Nucleus accumbens (tissue), 56 donors: Measurements from ENCODE around the gene OBSCN.

Experiments used
- DNase-seq, 56 donors: peaks; one replicate each; lab custom pipeline; 2025; lab: John Stamatoyannopoulos, UW

The OBSCN gene

DNA sequence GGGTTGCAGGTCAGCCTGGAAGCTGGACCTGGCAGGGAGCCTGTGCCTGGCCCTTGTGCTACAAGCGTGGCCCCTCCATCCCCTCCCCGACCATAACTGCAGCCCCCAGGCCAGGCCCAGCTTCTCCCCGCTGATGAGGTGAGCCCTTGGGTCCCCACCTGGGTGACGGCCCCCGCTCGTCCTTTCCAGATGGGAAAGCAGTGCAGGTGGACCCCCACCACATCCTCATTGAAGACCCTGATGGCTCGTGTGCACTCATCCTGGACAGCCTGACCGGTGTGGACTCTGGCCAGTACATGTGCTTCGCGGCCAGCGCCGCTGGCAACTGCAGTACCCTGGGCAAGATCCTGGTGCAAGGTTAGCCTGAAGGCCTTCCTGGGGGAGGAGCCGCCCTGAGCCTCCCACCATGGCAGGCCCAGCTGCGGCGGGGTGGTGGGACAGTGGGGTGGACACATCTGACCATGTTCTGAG lies 141.9 kb downstream of the OBSCN start:
- DNase-seq: no peak

DNA sequence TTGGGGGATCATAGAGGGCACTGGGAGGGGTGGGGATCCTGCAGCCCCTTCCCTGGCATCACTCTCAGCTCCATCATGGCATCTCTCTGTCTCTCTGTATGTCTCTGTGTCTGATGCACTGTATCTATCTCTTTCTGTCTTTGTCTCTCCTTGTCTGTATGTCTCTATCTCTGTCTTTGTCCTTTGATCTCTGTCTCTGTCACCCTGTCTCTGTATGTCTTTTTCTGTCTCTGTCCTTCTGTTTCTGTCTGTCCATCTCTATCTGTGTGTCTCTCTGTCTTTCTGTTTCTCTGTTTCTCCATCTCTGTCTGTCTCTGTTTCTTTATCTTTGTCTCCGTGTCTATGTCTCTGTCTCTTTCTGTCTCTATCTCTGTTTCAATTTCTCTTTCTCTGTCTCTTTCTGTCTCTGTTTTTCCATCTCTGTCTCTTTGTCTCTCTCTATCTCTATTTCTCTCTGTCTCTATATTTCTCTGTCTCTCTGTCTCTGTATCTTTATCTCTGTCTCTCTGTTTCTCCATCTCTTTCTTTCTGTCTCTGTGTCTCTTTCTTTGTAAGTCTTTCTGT lies 142.4 kb downstream of the OBSCN start:
- DNase-seq: no peak

DNA sequence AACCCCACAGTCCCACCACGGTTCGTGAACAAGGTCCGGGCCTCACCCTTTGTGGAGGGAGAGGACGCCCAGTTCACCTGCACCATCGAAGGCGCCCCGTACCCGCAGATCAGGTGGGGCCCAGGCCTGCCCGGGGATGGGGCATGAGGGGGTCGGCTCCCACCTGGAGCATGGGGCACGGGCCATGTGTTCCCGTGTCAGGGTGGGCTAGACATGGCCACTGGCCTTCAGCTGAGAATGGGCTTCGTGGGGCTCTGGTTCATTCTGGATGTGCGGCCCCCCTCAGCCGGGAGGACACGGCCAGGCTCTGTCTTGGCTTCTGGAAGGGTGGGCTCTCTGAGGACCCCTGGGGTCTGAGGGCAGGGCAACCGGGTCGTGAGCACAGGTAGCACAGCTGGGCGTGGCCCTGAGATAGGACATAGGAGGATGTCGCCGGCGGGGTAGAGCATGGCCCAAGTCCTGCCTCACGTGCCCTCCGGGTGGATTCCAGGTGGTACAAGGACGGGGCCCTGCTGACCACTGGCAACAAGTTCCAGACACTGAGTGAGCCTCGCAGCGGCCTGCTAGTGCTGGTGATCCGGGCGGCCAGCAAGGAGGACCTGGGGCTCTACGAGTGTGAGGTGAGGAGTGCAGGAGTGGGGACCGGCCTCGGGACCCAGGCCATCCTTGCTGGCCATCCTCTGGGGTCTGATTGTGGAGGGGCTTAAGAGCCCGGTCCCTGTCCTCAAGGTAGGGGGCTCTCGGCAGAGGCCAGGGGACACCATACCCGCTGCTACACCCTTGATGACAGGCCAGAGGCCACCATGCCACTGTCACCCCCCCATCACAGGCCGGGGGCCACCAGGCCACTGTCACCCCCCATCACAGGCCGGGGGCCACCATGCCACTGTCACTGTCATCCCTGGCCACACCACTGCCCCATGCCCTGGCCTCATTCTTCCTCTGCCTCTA lies 143.3 kb downstream of the OBSCN start:
- no peak for DNase-seq

DNA sequence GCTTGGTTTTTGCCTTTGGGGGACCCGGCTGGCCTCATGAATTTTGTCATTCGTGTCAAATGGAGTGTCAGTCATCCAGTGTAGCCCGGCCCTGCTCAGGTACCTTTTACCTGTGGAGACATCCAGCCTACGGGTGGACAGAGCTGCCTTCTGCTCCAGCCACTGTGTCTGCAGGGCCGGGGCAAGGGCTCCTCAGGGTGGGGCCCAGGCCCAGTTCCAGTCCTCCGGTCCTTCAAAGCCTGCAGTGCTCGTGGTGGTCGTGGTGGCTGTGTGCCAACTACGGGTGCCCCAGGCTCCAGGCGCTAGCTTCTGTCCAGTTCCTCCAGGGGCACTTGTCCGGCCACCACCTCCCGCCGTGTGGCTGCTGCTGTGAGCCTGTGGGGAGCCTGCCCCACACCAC lies 144.0 kb downstream of the OBSCN start:
- no peak for DNase-seq

DNA sequence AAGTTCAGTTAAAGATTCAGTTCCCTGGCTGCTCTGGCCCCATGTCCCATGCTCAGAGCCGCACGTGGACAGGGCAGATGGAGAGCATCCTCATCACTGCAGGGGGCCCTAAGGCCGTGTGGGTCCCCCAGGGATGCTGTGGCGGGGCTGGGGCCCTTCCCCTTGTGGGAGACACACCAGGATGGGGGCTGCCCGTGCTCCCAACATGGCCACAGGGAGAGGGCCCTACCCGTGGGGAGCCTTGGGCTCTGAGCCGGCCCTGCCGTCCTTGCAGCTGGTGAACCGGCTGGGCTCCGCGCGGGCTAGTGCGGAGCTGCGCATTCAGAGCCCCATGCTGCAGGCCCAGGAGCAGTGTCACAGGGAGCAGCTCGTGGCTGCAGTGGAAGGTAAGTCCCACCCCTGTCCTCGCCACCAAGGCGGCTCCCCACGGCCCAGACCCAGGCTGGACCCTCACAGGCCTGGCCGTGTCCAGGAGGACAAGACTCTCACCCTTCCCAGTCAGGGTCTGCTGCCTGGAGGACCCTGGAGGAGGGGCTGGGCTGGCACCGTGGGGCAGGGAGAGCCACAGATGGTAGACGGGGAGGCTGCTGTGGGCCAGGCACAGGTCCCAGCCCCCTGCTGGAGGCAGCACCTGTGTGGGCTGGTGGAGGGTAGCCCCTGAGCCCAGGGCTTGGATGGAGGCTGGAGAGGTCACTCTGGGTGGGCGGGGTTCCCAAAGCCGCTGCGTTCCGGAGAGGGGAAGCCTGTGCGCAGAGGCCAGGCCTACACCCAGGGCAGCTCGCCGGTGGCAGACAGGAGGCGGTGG lies 145.0 kb downstream of the OBSCN start:
- DNase-seq: no peak

DNA sequence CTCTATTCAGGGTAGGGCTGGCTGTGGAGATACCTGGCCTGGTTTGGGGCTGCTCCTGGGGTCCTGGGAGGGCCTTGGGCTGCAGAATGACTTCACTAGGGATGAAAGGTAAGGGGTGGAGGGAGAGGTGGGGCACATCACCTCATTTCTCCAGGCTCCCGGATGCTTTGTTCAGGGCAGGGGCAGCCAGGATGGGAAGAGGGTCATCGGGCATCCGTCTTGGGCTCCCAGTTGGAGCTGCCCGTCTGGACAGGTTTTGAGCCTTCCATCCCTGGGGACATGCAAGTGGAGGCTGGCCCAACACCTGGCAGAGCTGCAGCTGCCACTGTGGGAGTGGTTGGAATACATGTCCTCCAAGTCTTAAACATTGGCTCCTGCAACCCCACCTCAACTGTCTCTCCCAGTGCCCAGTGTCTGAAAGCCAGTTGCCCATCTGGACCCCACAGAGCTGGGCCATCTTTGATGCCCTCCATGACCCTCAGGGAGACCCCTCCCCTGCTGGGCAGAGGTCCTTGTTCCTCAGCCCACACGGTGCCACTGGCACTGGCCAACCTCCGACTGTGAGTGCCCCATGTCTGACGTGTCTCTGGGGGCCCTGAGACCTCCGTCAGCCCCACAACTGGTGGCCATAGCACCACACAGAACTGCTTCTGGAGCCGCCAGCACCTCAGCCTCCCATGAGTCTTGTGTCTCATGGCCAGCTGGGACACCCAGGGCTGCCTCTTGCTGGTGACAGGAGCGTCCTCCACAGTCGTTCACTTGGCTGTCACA lies 145.9 kb downstream of the OBSCN start:
- DNase-seq: no peak

DNA sequence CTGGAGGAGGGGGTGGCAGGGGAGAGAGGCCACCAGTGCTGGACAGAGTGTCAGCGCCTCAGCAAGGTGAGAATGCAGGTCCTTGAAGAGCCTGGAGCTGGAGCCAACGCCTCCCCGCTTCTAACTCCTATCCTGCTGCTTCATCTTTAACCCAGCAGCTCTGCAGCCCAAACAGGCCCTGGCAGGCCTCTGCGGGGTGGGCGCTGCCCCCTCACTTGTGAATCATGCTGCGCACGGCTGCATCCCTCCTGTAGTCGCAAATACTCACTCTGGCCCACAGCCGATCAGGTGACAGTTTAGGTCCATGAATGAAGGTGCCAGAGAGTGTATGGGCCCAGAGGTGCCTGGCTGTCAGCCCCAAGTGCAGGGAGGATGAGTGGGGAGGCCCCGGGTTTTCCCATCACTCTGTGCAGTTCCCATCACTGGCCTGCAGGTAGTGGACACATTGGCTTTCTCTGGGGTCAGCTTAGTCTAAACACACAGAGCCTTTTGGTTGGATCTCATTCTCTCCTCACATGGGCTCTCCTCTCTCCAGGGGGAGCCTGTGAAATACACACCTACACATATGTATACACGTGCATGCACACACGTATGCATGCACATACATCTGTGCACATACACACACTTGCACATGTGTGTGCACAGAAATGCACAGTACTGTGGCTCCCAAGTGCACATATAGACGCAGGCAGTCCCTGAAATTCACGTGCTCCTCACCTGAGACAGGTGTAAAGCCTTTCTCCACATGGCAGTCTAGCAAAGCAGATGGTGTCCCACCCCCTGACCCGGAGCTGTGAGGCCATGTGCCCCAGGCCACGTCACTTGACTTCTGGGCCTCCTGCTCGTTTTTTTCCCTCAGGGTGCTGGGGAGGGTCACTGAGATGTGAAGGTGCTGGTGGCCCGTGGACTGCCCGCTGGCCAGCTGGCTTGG lies 146.8 kb downstream of the OBSCN start:
- DNase-seq: peak in 7 of 56 donors; percentile 8 to 29 (median 15)

DNA sequence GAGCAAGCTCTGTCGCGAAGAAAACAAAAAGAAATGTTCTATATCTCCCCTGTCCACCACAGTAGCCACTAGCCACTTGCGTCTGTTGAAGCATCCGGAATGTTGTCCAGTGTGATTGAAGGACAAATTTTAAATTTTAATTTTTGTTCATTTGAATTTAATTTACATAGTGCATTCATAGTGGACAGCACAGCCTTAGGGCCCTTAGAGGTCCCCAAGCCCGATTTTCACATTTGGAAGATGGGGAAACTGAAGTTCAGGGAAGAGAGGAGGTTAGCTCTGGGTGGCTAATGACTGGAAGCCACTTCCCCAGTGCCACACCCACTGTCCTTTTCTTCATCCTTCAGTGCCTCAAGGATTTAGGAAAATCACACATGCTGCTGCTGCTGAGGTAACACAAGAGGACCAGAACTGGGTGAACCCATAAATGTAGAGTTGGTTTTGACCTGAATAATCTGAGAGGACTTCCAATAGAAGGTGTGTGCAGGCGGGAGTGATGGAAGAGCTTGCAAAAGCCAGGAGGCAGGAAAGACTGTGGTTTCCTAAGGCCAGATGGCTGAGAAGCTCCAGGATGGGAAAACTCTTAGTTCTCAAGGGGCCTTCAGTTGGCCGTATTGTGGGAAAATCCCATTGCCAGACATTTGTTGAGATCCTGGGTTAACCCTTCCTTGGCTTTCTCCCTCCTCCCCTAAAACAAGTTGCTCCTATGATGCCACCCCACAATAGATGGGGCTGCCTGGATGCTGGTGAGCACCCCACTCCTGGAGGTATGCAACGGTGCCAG lies 149.2 kb downstream of the OBSCN start:
- DNase-seq: no peak

DNA sequence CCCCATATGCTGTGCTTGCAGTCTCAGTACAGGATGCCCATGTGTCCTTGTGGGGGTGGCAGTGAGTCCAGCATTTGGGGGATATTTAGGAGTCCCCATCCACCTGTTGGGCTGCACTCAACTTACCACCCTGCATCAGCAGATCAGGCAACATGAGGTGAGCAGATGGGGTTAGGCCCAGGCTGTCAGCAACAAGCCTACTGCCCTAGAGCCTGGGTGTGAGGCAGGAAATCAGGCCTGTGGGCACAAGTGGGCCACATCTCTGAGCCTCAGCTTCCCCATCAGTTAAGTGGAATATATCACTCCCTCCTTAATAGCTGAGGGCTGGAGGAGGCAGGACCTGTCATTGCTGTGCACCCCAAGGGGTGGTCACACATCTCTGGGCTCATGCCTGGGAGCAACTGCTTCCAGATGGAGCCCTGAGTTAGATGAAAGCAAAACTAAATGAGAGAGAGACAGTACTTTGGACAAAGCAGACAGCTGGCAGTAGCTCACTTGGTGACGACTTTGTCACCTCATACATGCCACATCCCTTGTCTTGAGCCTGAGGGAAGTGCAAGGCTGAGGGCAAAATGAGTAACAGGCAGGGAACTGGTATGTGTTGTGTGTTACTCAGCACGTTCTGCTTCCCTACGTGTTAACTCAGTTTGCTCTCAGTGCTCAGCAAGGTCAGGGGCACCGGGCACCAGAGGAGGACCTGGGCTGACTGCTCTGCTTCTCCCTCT lies 150.4 kb downstream of the OBSCN start:
- no peak for DNase-seq

DNA sequence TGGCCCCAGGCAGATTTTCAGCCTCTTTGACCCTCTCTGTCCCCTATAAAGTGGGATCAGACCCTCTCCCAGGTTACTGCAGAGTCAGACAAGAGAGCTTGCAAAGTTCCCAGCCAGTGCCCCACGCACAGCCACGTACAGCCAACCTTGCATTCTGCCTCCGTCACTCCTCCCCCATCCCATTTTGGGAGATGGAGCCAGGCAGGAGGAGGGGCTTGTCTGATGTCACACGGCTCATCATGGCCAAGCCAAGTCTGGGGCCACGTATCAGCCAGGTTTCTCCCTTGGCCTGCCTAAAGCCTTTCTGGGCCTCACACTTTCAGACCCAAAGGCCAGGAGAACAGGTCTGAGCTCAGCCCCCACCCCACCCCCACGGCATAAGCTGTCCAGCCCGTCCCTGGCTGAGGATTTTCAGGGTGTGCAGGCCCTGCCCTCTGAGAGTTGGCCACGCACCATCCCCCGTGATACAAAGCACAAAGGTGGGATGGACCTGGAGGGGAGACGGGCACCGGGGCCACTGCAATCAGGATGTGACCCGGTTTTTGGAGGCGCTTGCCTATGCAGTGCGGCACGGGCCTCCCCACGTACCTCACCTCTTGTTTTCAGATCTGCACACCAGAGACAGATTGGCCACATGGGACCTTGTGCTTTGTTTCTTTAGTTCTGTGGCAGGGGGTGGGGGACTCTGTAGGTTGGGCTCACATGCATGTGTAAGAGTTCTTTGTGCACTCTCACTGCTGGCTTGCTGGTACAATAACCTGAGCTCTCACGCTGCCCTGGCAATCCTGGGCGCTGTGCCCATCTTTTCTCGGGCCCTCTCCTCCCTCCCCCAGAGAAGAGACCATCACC lies 151.1 kb downstream of the OBSCN start:
- DNase-seq: no peak

DNA sequence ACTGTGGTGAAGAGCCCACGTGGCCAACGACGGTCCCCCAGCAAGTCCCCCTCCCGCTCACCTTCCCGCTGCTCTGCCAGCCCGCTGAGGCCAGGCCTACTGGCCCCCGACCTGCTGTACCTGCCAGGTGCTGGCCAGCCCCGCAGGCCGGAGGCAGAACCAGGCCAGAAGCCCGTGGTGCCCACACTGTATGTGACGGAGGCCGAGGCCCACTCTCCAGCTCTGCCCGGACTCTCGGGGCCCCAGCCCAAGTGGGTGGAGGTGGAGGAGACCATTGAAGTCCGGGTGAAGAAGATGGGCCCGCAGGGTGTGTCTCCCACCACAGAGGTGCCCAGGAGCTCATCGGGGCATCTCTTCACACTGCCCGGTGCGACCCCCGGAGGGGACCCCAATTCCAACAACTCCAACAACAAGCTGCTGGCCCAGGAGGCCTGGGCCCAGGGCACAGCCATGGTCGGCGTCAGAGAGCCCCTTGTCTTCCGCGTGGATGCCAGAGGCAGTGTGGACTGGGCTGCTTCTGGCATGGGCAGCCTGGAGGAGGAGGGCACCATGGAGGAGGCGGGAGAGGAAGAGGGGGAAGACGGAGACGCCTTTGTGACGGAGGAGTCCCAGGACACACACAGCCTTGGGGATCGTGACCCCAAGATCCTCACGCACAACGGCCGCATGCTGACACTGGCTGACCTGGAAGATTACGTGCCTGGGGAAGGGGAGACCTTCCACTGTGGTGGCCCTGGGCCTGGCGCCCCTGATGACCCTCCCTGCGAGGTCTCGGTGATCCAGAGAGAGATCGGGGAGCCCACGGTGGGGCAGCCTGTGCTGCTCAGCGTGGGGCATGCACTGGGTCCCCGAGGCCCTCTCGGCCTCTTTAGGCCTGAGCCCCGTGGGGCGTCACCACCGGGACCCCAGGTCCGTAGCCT lies 152.0 kb downstream of the OBSCN start:
- DNase-seq: no peak

DNA sequence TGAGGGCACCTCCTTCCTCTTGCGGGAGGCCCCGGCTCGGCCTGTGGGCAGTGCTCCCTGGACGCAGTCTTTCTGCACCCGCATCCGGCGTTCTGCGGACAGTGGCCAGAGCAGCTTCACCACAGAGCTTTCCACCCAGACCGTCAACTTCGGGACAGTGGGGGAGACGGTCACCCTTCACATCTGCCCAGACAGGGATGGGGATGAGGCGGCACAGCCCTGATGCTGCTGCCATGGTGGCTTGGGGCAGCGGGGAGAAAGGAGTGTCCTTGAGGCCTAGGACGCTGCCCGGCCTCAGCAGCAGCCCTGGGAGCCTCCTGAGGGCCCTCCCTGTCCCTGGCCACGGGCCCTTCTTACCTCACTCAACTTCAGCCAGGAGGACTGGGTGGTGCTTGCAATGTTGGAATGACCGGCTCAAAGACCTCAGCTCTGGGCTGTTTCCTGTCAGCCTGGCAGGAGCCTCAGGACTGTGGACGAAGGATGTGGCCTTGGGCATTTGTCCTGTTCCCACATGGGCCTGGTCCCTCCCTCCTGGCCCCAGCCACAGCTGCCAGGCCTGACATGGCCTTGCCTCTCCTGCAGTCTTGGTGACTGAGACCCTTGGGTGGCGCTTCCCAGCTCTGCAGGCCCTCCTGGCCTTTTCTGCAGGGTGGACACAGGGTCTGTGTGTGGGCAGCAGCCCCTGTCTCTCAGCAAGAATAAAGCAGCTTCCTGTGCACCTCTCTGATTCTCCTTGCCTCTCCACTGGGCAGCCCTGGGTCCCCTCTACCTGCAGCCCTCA lies 152.9 kb downstream of the OBSCN start:
- DNase-seq: no peak

DNA sequence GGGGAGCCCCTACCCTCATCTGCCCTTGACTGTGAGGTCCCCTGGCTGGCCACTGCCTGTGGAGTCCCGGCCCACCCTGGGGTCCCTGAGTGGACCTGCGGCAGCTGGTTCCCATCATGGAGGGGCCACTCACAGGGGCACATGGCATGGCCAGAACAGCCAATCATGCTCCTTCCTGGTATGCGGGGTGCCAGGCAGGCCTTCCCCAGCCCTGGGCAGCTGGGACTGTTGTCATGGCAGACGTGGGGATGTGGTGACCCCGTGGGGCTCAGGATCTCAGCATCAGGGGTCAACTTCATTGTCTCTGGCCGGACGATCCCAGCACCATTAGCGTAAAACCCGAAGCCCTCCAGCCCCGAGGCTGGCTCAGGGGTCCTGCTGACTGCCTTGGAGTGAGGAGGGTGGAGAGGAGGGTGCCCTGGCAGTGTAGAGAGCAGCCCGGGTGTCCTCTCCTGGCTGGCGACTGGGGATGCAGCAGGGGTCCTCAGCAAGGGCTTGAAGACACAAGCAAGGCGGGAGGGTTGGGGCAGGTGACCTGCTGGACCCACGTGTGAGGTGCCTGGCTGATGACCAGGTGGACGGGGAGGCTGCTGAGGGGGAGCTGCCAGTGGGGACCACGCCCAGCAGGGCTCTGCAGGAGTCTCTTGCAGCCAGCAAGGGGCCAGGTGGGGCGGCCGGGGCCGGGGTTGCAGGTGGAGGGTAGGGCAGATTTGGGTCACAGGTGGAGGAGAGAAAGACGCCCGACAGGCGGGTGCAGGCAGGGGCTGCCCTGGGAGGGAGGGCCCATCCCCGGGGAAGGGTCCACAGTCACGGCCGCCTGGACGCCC lies 153.7 kb downstream of the OBSCN start:
- no peak for DNase-seq
